Amygdala (tissue), 56 donors: Measurements from ENCODE around the gene EXOSC3.

Experiments used
- DNase-seq, 56 donors: peaks; one replicate each; lab custom pipeline; 2025; lab: John Stamatoyannopoulos, UW

The EXOSC3 gene

GRCh38 chr9:37740128-37740527 lies 44.7 kb downstream of the EXOSC3 start:
- no peak for DNase-seq

- no peak for DNase-seq
Measured at GRCh38 chr9:37739222-37739621, 45.6 kb downstream of the EXOSC3 start.

GRCh38 chr9:37732952-37733351 lies 51.9 kb downstream of the EXOSC3 start:
- no peak for DNase-seq

- peak in 2 of 56 donors; percentile 1 to 6 for DNase-seq
Measured at GRCh38 chr9:37732086-37732741, 52.6 kb downstream of the EXOSC3 start.

GRCh38 chr9:37730839-37731238 lies 54.0 kb downstream of the EXOSC3 start:
- no peak for DNase-seq

DNA sequence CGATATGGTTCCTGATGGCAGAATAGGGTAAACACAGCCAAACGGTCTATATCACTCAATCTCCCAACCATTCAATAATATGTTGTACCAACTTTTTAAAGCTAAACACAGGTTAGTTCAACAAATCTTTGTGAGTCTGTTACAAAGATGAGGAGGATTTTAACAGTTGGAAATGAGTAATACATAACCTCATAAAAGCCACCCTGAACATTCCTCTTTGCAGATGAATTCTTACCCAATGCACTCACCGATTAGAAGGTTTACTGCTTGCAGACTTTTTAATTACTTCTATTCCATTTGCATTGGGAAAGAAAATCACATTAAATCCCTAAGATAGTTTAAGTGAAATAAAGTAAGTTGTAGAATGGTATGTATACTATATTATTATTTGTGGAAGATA lies 54.6 kb downstream of the EXOSC3 start:
- DNase-seq = no peak
